ENCODE data around the gene SFTPB.
"Not testable (repeated sequence)": the region's sequence is repeated elsewhere in the genome, so short reads cannot be mapped to it uniquely, and the experiment has no call there.

Gene SFTPB

DNA sequence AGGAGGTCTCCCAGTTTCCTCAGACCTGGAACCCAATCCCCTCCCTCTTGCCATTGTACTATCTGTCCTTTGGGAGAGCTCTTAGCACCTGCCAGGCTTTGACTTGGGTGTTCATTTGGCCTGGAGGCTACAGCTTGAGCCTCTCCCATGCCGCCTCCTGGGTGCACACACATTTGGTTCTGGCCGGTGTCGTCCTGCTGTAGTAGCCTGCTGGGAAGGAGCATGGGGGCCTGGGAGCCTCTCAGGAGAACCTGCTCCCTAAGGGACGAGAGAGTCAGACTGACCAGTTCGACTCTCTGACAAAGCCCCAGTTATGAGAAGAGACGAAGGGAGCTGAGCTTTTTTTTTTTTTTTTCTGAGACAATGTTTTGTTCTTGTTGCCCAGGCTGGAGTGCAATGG lies 7.4 kb upstream of the SFTPB start:
- no peak for DNase-seq

DNA sequence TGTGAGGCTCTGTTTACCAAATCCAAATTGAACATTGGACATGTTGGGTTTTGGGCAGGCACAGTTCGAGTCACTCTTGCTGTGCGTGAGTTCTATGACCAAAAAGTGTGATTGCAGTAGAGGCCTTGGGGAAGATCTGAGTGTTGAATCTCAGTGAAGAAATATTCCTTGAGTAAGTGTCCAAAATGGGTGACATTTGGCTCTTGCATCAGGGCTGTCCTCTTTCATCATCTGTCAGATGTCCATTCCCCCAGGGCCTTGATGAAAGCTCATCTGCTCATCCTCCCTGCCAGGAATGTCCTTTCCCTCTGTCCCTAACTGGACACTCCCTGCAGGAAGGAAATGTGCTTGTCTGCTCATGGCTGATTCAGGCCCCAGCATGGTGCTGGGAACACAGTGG lies 6.4 kb upstream of the SFTPB start:
- DNase-seq = no peak

DNA sequence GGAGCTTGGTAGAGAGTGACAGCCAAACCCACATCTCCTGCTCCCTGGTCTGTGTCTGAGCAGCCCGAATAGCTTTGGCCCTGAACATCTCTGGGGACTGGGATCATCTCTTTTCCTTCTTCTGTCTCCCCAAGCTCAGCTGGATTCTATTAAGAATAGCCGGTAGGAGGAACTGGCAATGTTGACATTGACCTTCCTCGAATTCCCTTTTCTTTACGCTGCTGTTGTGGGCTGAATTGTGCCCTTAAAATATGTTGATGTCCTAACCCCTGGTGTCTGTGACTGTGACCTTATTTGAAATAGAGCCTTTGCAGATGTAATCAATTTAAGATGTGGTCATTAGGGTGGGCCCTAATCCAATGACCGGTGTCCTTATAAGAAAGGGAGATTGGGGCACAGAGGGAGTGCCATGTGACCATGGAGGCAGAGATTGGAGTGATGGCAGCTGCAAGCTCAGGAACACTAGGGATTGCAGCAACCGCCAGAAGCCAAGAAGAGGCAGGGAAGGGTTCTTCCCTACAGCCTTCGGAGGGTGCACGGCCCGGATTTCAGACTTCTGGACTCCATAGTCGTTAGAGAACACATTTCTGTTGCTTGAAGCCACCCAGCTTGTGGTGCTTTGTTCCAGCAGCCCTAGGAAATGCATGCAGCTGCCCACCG lies 5.8 kb upstream of the SFTPB start:
- no peak for DNase-seq

DNA sequence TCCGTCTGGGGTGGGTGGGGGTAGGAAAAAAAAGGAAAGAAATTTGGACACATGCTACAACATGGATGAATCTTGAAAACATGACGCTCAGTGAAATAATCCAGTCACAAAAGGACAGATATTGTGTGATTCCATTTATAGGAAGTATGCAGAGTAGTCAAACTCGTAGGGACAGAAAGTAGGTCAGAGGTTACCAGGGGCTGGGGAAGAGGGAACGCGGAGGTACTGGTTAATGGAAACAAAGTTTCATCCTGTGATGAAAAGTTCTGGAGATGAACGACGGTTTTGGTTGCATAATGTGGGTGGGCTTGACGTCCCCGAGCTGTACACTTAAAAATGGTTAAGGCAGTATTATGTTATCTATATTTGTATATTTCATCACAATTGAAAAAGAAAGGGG lies 4.5 kb upstream of the SFTPB start:
- no peak for DNase-seq

DNA sequence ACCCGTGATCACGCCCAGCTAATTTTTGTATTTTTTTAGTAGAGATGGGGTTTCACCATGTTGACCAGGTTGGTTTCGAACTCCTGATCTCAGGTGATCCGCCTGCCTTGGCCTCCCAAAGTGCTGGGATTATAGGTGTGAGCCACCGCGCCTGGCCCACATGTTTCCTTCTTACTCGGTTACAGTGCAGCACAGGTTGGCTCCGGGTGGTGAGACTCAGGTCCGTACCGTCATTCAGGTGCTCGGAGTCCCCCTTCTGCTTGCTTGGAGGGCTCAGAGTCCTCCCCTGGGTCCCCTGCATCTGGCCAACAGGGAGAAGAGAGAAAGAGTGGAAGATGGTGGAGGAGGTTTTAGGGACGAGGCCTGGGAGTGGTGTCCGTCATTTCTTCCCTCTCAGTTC lies 2.4 kb upstream of the SFTPB start:
- DNase-seq = not testable (repeated sequence)

DNA sequence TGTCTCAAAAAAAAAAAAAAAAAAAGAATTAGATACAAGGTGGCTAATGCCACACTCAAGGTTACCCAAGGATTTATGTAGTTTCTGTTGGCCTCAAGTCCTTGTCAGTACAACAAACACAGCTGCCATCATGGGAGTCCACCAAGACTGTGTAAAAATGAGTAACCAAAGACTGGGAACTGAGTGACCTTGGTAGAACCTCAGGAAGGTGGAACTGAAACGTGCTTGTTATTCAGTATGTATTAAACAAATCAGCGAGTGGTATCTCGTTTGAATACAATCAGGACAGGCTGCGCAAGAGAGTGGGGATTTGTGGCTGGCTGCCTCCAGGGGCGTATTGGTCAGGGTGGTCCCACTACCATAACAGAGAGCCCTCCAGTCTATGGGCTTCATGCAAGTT lies 1.6 kb upstream of the SFTPB start:
- DNase-seq = no peak

DNA sequence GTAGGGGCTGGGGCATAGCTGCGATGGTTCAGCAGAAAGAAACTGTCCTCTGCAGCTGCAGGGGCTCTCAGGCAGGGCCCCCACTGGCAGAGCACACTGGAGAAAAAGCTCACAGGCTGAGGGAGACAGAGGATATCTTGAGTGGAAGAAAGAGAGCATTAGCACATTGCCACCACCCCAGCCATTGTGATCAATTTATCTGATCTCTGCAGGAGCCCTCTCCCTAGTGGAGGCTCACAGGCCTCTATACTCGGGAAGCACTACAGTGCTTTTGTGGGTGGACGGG lies 801 bp upstream of the SFTPB start:
- DNase-seq = no peak

DNA sequence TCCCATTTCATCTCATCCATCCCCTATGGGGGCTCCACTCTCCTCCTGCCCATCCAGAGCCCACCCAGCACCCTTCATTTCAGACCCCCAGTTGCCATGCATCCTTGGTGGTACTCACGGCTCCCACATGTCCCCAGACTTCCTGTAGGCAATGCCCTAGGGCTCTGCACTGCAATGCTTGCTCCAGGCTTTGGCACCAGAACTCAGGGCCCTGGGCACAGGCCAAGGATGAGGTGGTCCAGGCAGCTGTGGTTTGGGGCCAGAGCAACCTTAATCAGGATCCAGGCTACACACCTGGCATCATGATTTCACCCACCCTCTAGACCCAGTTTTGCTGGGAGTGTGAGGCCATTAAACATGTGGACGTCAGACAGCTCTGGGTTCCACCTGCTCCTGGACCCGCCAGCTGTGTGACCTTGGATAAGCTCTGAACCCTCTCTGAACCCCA lies 414 bp downstream of the SFTPB start:
- DNase-seq = no peak

DNA sequence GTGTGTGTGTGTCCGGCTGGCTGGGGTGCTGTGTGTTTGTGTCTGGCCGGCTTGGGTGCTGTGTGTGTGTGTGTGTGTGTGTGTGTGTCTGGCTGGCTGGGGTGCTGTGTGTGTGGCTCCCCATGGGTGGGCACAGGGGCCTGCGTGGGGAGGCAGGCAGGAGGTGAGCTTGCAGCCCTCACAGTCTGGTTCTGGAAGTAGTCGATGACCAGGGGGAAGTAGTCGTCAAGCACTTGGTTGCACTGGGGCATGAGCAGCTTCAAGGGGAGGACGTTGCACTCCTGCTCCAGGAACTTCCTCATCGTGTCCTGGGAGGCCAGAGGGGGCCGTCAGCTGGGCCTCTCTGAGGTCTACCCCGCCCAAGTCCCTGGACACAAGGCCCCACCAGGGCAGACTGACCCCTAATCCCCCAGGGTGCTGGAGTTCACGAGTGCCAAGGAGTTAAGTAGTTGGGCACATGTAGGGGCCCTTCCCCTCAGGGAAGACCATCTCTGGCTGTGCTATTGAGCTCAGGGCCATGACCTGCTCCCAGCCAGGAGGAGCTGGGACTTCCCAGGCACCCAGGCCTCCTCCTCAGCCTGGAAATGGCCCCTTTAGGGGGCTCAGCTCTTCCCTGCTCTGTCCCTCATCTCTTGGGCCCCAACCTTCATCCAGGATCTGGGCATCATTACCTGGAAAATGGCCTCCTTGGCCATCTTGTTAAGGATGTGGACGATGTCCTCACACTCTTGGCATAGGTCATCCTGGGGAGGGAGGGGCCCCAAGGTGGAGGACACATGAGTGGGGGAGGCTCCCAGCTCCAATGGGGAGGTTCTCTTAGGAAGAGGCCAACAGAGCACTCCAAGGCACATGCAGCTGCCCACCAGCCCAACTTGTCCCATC lies 1.3 kb downstream of the SFTPB start:
- no peak for DNase-seq

DNA sequence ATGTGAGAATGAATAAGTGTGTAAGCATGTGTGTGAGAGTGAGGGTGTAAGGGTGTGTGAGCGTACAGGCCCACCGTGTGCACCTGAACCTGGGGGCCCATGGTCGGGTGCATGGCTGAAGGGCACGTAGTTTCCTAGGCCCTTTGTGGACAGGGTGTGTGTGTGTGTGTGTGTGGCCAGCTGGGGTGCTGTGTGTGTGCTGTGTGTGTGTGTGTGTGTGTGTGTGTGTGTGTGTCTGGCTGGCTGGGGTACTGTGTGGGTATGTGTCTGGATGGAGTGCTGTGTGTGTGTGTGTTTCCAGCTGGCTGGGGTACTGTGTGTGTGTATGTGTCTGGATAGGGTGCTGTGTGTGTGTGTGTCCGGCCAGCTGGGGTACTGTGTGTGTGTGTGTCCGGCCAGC lies 2.0 kb downstream of the SFTPB start:
- DNase-seq = no peak

DNA sequence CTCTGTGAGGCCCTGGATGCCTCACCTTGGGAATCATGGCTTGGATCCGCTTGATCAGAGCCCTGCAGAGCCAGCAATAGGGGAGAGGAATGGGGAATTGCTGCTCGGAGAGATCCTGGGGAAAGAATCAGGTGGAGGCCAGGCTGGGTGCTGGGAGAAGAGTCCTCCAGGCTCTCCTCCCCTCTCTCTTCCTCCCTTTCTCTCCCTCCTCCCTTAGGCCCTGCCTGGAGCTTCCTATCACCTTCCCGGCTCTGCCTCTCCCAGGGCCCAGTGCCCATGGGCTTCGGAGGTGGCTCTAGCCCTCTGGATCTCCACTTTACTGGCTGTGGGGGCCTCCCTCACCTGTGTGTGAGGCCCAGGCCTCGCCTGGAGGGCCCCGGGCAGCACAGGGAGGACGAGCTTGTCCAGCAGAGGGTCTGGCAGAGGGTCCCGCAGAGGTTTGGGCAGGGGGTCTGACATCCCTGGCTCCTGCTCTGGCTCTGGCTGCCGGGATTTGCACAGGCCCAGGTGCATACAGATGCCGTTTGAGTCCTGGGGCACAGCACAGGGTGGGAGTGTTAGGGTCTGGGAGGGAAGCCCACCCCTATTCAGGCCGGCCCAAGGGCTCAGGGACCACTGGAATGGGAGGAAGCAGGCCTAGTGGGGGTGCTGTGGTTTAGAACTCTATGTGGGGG lies 2.6 kb downstream of the SFTPB start:
- DNase-seq = no peak

DNA sequence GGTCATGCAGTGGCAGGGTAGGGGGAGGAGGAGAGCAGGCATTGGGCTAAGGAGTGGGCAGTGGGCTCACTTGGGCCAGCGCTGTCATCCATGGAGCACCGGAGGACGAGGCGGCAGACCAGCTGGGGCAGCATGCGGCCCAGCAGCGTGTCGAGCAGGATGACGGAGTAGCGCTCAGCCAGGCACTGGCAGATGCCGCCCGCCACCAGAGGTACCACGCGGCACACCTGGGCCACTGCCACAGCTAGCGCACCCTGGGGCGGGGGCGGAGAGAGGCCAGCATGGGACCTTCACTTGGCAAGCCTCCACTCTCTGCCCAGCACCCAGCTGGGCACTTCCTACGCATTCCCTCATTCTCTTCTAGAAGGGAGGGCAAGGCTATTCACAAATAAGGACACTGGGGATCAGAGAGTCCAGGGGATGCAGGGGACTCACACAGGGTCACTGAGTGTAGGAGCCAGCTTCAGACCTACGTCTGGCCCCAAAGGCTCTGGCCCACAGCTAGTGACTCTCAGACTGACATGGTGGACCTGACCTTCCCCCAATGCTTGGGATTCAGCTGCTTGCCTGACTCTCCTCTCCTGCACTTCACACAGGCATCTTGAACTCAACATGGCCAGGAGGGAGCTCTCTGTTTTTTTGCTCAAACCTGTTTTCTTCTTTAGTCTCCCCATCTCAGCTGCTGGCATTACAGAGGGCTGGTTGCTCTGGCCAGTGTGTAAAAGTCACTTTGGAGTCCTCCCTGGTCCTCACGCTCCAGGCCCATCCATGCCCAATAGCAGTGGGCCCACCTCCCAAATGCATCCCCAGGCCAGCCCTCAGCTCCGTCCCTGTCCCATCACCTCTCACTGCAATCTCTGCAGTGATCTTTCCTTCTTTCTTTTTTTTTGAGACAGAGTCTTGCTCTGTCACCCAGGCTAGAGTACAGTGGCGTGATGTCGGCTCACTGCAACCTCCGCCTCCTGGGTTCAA lies 4.1 kb downstream of the SFTPB start:
- DNase-seq = no peak

DNA sequence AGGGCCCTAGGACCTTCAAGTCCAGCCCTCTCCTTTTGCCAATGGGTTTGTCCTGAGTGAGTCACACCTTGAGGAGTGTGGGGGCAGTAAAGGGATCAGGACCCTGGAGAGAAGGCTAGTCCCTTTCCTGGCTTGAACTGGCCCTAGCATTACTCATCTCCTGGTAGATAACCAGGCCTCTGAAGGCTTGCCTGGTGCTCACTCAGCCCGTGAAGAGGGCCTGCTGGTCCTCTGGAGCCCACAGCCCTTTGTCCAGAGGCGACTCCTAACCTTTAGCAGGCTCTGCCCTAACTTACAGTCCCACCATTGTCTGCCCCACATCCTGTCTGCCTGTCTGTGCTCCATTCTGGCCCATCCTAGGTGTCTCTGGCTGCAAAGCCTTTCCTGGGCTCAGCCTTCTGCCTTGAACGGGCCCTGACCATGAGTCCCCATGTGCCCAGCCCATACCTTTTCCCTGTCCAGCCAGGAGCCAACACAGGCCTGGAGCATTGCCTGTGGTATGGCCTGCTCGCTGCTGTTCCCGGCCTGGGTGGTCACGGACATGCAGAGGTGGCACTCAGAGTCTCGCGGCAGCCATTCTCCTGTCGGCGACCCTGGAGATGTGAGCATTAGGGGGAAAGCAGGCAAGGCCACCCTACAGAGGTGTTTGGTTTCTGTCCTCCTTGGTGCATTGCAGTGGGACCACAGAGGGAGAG lies 5.0 kb downstream of the SFTPB start:
- no peak for DNase-seq

DNA sequence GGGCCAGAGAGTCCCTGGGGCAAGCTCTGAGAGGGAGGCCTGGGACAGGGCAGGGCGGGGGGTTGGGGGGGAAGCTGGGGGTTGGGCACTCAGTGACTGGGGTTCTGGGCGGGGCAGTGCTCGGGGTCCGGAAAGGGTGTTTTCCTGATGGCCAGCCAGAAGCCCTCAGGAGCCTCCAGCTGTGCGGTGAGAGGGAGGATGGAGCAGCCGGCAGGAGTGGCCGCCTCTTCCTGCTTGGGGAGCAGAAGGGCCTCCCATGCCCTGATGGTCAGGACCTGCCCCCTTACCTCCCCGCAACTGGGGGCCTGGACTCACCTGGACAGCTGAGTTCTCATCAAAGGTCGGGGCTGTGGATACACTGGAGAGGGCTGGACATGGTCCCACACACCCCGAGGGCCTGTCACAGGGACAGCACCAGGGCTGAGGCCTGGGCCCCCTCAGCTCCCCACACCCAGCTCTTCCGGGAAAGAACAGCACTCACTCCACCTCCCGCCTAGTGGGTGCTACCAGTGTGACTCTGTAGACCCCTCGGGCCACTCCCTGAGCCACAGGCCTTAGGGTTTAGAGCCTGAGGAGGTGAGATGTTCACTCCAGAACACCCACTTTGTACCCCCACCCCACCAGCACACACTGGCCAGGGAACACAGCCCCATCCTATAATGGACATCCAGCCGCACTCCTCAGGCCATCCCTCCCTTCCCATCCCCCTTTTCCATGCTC lies 6.7 kb downstream of the SFTPB start:
- no peak for DNase-seq

DNA sequence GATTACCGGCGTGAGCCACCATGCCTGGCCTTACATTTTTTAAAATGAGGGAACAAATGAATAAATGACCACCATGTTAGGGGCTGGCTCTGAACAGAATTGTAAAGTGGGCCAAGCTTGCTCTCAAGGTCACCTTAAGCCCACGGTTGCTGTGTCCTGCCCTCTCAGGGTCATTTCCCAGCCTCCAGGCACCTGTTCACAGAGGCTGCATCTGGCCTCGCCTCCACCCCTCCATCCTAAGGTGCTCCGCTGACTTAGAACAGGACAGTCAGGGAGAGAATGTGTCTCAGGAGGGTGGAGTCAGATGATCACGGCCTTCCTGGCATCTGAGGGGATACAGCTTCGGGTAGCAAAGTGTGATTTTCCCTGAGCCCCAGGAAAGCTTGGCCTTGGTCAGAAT lies 7.3 kb downstream of the SFTPB start:
- DNase-seq = no peak

DNA sequence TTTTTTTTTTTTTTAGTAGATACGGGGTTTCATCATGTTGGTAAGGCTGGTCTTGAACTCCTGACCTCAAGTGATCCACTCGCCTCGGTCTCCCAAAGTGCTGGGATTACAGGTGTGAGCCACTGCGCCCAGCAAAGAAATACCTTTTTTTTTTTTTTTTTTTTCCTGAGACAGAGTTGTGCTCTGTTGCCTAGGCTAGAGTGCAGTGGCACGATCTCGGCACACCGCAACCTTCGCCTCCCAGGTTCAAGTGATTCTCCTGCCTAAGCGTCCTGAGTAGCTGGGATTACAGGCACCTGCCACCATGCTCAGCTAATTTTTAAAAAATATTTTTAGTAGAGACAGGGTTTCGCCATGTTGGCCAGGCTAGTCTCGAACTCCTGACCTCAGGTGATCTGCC lies 7.7 kb downstream of the SFTPB start:
- DNase-seq = not testable (repeated sequence)

DNA sequence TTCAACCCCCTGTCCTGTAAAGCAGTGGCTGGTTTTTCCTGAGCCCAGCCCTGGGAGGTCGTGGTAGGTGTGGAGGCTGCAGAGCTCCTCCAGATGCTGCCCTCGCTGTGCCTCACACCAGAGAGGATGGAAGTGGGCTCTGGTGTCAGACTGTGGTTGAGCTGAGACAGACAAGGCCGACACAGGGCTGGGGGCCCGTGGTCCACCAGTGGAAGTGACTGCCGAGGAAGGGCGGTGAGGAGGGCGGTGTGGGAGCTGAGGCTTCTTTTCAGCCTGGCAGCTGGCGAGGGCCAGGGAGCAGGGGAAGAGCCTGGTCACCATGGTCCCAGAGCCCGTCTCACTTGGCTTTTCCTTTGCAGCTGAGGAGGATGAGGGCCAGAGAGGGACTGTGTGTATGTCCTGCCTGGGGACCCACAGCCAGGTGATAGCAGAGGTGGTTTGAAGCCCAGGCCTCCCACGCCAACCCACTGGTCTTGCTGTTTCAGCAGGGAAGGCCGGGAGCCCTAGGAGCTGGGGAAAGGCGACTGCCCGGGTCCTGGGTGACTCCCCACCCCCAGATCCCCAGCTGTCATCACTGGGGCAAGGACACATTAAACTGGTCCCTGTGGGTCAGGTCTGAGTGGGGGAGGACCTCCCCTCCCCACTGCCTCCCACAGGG lies 8.5 kb downstream of the SFTPB start:
- DNase-seq = no peak

DNA sequence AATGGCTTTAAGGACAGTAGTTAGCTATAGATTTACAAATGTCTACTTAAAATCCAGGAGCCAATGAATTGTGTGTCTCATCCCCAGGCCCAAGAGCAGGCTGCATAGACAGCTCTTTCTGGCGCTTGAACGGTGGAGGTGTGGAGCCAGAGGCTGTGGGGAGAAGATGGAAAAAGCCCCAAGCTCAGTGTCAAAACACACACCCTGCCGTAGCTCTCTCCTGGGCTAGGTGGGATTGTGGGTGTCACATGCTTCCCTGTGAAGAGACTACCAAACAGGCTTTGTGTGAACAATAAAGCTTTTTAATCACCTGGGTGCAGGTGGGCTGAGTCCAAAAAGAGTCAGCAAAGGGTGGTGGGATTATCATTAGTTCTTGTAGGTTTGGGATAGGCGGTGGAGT lies 10.6 kb downstream of the SFTPB start:
- DNase-seq = not testable (repeated sequence)

DNA sequence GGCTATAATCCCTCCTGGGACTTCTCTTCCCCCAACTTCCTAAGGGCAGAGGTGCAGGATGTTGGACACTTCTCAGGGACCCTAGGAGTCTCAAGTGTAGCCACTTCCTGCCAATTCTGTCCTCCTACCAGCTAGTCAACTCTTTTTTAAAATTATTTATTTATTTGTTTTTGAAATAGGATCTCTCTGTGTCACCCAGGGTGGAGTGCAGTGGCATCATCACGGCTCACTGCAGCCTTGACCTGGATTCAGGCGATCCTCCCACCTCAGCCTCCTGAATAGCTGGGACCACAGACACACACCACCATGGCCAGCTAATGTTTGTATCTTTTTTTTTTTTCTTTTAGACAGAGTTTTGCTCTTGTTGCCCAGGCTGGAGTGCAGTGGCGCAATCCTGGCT lies 11.5 kb downstream of the SFTPB start:
- no peak for DNase-seq

DNA sequence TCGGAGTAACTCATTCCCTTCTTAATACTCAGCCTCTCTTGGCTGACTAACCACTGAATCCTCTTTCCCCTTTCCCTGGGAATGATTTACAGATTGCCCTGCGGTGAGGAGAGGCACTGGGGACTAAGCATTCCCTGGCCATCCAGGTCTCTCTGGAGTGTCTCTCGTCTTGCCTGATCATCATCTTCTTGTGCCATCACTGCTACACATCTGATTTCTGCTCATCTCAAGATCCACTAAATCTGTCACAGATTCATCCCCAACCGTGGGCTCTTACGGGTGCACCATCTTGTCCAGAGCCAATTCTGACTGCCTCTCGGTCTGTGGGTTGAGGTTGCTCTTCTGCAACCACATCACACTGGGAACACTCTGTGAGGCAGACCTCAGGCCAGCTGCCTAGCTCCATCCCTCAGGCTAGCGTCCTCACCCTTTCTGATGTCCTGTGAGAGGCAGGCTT lies 12.0 kb downstream of the SFTPB start:
- DNase-seq = no peak

DNA sequence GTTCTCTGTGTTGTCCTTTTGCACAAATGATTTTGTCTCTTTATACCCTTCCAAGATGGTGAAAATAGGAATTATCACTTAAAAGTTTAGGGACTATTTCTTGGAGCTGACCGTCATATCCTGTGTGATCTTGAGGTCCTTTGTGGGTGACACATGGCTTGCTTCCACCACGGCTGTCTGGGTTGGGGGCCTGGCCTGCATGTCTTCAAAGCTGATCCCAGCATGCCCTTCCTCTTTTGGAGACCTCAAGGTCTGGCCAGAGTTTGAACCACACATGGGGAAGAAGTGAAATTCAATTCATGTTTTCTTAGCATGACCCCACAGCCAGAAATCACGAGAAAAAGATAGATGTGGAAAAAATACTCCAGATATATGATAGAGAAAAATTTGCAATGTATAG lies 14.0 kb downstream of the SFTPB start:
- DNase-seq = no peak
